Neuron (in vitro differentiated cells): ENCODE results near the gene FBN2.

Experiments
- H2AFZ ChIP-seq: one replicate; pipeline ENCODE4 v1.6.1; 2013; ENCODE audit warnings: low read depth, mild to moderate bottlenecking, inconsistent platforms, low read length, moderate library complexity
- H3K27me3 ChIP-seq: one replicate; pipeline ENCODE4 v1.6.1; 2013; ENCODE audit warnings: low read length; ENCODE audit not compliant: insufficient read depth
- H3K36me3 ChIP-seq: one replicate; pipeline ENCODE4 v1.6.1; 2013; ENCODE audit warnings: low read length; ENCODE audit not compliant: insufficient read depth
- H3K4me1 ChIP-seq: one replicate; pipeline ENCODE4 v1.6.1; 2013; ENCODE audit warnings: low read length; ENCODE audit not compliant: insufficient read depth
- H3K4me3 ChIP-seq: 2 replicates; pipeline ENCODE4 v1.5.1; 2013; ENCODE audit warnings: mild to moderate bottlenecking, low read length, moderate library complexity
- H3K9me3 ChIP-seq: one replicate; pipeline ENCODE4 v1.6.1; 2013; ENCODE audit warnings: low read length

Gene FBN2

GRCh38 chr5:128483738-128484137 lies 54.3 kb downstream of the FBN2 start:
- no peaks in the 10 kb centered on the region for H3K9me3 ChIP-seq
- H3K4me1 ChIP-seq, result no peaks in the 10 kb centered on the region
- no peak overlapping the region for H2AFZ ChIP-seq
- H3K36me3 ChIP-seq, result no peaks in the 10 kb centered on the region
- no peak overlapping the region for H3K4me3 ChIP-seq
- no peaks in the 10 kb centered on the region for H3K27me3 ChIP-seq

DNA sequence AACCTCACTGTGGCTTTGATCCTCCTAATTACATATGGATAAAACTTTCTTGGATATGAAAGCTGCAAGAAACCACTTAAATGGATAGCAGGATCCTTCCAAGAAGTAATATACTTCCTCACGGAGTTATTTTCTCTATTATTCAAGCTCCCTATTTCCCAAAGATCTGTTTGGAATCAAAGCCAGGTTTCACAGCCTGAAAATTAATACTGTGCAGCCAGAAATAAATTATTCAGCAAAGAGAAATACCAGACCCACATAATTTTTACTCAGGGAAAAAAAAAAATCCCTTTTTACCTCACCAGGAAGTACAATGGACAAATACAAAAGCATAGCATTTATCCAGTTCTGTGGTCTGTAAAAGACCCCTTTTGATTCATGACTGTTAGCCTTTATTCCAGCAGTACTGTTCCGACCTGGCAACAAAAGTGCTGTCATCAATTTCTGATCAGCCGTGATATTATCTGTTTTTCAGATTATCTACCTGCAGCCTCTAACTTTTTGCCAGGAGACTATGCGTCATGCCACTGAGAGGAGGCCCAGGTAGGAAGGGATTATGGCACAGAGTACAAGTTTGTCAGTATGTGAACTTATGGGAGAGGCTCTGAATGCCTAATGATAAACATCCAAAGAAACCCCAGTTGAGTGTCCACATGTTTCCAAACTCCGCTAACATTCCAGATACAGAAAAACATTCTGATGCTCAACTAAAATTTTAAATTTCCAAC lies 57.0 kb downstream of the FBN2 start:
- Histone ChIP-seq H2AFZ (no peak overlapping the region), H3K4me1 (no peaks in the 10 kb centered on the region), H3K4me3 (no peak overlapping the region), H3K9me3 (no peaks in the 10 kb centered on the region), H3K27me3 (no peaks in the 10 kb centered on the region), H3K36me3 (no peaks in the 10 kb centered on the region)

- H3K36me3 ChIP-seq, result no peaks in the 10 kb centered on the region
Measured at GRCh38 chr5:128480158-128480557, 57.9 kb downstream of the FBN2 start.

DNA sequence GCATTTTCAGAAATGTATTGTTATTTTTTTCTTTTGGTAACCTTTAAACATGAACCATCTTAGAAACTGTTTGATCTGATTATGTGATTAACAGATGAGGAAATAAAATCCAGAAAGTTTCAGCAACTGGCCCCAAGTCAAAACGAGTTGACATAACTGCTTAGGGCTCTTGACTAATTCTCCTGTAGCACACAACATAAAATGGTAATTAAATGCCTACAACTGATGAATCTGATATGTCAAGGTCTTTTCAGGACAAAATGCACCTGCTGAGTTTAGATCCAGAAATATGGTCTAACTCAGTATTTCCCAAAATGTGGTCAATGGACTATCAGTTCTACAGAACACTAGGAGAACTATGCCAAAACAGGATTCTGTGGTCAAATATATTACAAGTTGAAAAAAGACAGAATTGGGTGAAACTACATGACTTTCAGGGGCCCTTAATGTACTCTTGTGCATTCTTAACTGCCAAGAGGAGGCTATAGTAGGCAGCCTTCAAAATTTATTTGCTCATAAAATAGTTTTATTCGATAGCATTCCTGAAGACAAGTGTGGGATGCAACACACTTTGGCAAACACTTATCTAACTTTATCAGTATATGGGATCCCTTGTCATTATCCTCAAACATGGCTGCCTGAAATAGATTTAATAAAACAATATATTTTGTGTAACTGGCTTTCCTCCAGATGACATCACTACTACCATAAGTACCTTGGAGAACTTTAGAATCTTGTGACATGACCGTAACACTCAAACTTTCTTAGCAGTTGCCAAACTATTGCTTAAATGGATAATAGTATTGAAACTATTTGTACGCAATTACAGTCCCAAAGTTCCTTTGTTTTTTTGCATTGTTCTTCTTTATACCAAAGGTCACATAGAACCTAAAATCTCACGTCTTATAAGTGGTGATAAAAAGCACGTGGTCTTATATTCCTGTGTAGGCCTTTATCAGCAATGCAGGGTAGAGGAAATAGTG lies 59.4 kb downstream of the FBN2 start:
- H3K27me3 ChIP-seq, result no peaks in the 10 kb centered on the region
- H3K36me3 ChIP-seq, result no peaks in the 10 kb centered on the region
- H2AFZ ChIP-seq, result no peak overlapping the region
- H3K9me3 ChIP-seq, result no peaks in the 10 kb centered on the region
- H3K4me1 ChIP-seq, result no peaks in the 10 kb centered on the region
- H3K4me3 ChIP-seq, result no peak overlapping the region

More at GRCh38 chr5:128480158-128480557, 57.9 kb downstream of the FBN2 start:
- H3K4me3 ChIP-seq, result no peak overlapping the region
- no peak overlapping the region for H2AFZ ChIP-seq
- no peaks in the 10 kb centered on the region for H3K27me3 ChIP-seq
- no peaks in the 10 kb centered on the region for H3K9me3 ChIP-seq
- no peaks in the 10 kb centered on the region for H3K4me1 ChIP-seq

DNA sequence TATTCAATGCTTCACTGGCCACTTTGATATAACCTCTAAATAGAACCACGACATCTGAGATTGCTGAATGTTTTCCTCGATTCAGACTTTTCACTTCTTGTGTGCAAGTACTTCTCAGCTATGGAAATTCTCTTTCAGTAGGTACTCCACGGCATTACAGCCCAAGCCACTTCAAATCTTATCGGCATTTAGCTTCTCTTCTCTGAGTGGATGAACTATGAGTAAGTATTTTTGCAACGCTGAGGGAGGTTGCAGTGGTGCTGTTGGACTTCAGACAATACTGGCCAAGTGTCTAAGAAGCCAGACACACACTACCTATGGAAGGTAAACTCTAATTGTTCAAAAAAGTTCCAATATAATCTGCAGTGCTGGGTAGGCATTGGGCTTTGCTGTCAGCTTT lies 60.1 kb downstream of the FBN2 start:
- Histone ChIP-seq H3K27me3 (no peaks in the 10 kb centered on the region), H3K36me3 (no peaks in the 10 kb centered on the region), H3K9me3 (no peaks in the 10 kb centered on the region), H2AFZ (no peak overlapping the region), H3K4me1 (no peaks in the 10 kb centered on the region), H3K4me3 (no peak overlapping the region)

DNA sequence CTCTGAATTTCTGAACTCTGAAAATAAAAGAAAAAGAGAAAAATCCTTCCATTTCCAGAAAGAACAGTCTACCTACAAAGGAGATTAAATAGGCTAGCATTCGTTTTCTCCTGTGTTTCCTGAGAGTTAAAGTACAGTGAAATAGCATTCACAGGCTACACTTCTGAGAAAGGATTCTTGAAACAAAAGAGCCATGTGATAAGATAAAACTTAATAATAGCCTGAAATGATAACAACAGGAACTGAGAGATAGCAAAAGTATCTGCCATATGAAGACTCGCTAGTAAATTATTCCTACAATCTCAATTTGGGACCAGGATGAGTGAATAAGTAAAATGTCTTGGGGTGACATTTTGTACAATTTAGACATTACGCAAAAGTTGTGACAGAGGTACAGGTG lies 62.4 kb downstream of the FBN2 start:
- Histone ChIP-seq H2AFZ (no peak overlapping the region), H3K27me3 (no peaks in the 10 kb centered on the region), H3K36me3 (no peaks in the 10 kb centered on the region), H3K9me3 (no peaks in the 10 kb centered on the region), H3K4me1 (no peaks in the 10 kb centered on the region), H3K4me3 (no peak overlapping the region)

DNA sequence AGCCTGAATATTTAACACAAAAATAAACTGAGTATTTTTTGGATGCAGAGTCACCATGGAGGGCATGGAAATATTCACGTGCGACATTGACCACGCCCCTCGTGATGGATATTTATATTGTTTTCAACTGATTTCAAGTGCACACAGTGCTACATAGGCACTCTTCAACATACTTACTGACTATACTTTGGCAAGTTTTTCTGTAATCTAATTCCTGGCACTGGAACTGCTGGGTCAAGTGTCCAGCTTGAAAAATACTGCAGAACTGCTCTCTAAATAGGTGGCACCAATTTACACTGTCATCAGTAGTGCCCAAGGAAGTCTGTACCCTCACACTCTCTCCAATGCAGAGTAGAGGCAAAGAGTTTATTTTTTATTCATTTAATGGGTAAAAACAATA lies 65.1 kb downstream of the FBN2 start:
- Histone ChIP-seq H3K4me1 (no peaks in the 10 kb centered on the region), H3K9me3 (no peaks in the 10 kb centered on the region), H3K27me3 (no peaks in the 10 kb centered on the region), H3K4me3 (no peak overlapping the region), H2AFZ (no peak overlapping the region), H3K36me3 (peaks cover 4% of the 10 kb centered on the region)

GRCh38 chr5:128472036-128472435 lies 66.0 kb downstream of the FBN2 start:
- Histone ChIP-seq H3K4me3 (no peak overlapping the region), H3K27me3 (no peaks in the 10 kb centered on the region), H2AFZ (no peak overlapping the region), H3K9me3 (no peaks in the 10 kb centered on the region), H3K4me1 (no peaks in the 10 kb centered on the region), H3K36me3 (peaks cover 4% of the 10 kb centered on the region)

- H3K9me3 ChIP-seq, result no peaks in the 10 kb centered on the region
- H3K27me3 ChIP-seq, result no peaks in the 10 kb centered on the region
- H2AFZ ChIP-seq, result no peak overlapping the region
- H3K4me1 ChIP-seq, result no peaks in the 10 kb centered on the region
- no peak overlapping the region for H3K4me3 ChIP-seq
- peaks cover 4% of the 10 kb centered on the region for H3K36me3 ChIP-seq
Measured at GRCh38 chr5:128470663-128471062, 67.4 kb downstream of the FBN2 start.

DNA sequence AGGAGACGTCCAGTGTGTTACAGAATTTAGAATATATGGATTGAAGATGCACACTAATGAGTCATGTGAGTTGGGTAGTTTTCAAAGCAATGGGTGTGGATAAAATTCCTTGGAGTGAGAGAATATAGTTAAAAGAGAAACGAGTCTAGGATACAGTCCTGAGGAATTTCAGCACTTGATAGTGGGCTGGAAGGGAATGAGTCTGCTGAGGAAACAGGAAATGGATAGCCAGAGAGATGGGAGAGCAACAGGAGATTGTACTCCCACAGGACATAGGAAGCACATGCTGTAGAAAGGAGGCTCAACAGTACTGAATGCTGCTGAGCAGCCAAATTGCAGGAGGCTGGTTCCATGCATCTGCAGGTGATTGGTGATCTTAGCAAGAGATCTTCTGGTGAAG lies 68.1 kb downstream of the FBN2 start:
- Histone ChIP-seq H3K4me3 (no peak overlapping the region), H3K27me3 (no peaks in the 10 kb centered on the region), H3K4me1 (no peaks in the 10 kb centered on the region), H3K9me3 (no peaks in the 10 kb centered on the region), H2AFZ (no peak overlapping the region), H3K36me3 (peaks cover 4% of the 10 kb centered on the region)

GRCh38 chr5:128466980-128467379 lies 71.1 kb downstream of the FBN2 start:
- Histone ChIP-seq H3K9me3 (no peaks in the 10 kb centered on the region), H3K36me3 (peaks cover 4% of the 10 kb centered on the region)

DNA sequence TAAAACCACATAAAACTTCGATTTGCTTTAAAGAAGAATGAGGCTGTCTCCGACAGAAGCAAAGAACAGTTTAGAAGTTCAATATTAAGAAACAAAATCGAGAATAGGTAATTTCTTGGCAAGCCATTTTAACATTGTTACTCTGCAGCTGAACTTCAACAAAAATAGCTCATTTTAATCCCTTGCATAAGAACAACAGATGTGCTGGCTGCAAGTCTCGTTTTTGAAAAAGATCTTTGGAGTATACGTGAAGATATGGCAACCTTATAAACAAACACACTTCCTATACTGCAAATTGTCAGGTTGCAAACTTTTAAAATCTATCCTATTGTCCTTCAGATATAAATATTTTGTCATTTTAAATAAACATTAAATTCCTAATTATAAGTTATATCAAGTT lies 71.5 kb downstream of the FBN2 start:
- Histone ChIP-seq H3K27me3 (no peaks in the 10 kb centered on the region), H3K4me3 (no peak overlapping the region), H2AFZ (no peak overlapping the region), H3K9me3 (no peaks in the 10 kb centered on the region), H3K4me1 (no peaks in the 10 kb centered on the region), H3K36me3 (peaks cover 4% of the 10 kb centered on the region)

More at GRCh38 chr5:128466980-128467379, 71.1 kb downstream of the FBN2 start:
- Histone ChIP-seq H3K27me3 (no peaks in the 10 kb centered on the region), H3K4me1 (no peaks in the 10 kb centered on the region), H3K4me3 (no peak overlapping the region), H2AFZ (no peak overlapping the region)

GRCh38 chr5:128464596-128464995 lies 73.4 kb downstream of the FBN2 start:
- H3K27me3 ChIP-seq, result no peaks in the 10 kb centered on the region
- no peak overlapping the region for H3K4me3 ChIP-seq
- no peaks in the 10 kb centered on the region for H3K4me1 ChIP-seq
- no peak overlapping the region for H2AFZ ChIP-seq
- H3K36me3 ChIP-seq, result peaks cover 3% of the 10 kb centered on the region
- H3K9me3 ChIP-seq, result no peaks in the 10 kb centered on the region
